NCI-H187 treated with DMSO at 0.1 percent for 48 hours (cell line): ENCODE measurements around the gene SPATA18.
"Not testable (repeated sequence)": the region's sequence is repeated elsewhere in the genome, so short reads cannot be mapped to it uniquely, and the experiment has no call there.

Experiments
- DNase-seq: peaks from one replicate; lab custom pipeline; 2025; lab: John Stamatoyannopoulos, UW

Gene SPATA18

GRCh38 chr4:52106191-52106590 is 55.1 kb downstream of the SPATA18 start:
- DNase-seq = no peak

GRCh38 chr4:52106660-52107059 is 55.6 kb downstream of the SPATA18 start:
- no peak for DNase-seq

GRCh38 chr4:52107336-52107735 is 56.2 kb downstream of the SPATA18 start:
- DNase-seq = no peak

- DNase-seq = no peak
Observed at GRCh38 chr4:52107745-52108144, 56.6 kb downstream of the SPATA18 start.

- no peak for DNase-seq
Observed at GRCh38 chr4:52110171-52110570, 59.1 kb downstream of the SPATA18 start.

GRCh38 chr4:52111995-52112394 is 60.9 kb downstream of the SPATA18 start:
- DNase-seq = no peak

GRCh38 chr4:52112411-52112810 is 61.3 kb downstream of the SPATA18 start:
- no peak for DNase-seq

GRCh38 chr4:52116641-52117040 is 65.5 kb downstream of the SPATA18 start:
- DNase-seq = no peak

- no peak for DNase-seq
Observed at GRCh38 chr4:52126226-52126625, 75.1 kb downstream of the SPATA18 start.

- no peak for DNase-seq
Observed at GRCh38 chr4:52126966-52127365, 75.9 kb downstream of the SPATA18 start.

- DNase-seq = no peak
Observed at GRCh38 chr4:52135171-52135570, 84.1 kb downstream of the SPATA18 start.

- DNase-seq = not testable (repeated sequence)
Observed at GRCh38 chr4:52137152-52137551, 86.0 kb downstream of the SPATA18 start.

GRCh38 chr4:52142816-52143215 is 91.7 kb downstream of the SPATA18 start:
- no peak for DNase-seq

- DNase-seq = no peak
Observed at GRCh38 chr4:52143815-52144214, 92.7 kb downstream of the SPATA18 start.

- DNase-seq = no peak
Observed at GRCh38 chr4:52144372-52144771, 93.3 kb downstream of the SPATA18 start.
